Activated T-helper 1 cell treated with anti-CD3 and anti-CD28 coated beads, Interleukin-2, amount 50 U/mL, for 16 hours (primary cell): ENCODE results near the gene SURF6.
"Not testable (repeated sequence)": the region's sequence is repeated elsewhere in the genome, so short reads cannot be mapped to it uniquely, and the experiment has no call there.

Experiments used
- DNase-seq, 2 donors: peaks; one replicate each; pipeline ENCODE4 v3.0.0-alpha.2; 2020; ENCODE audit warnings: low read depth in 1 of 2, low spot score in 1 of 2

The SURF6 gene

DNA sequence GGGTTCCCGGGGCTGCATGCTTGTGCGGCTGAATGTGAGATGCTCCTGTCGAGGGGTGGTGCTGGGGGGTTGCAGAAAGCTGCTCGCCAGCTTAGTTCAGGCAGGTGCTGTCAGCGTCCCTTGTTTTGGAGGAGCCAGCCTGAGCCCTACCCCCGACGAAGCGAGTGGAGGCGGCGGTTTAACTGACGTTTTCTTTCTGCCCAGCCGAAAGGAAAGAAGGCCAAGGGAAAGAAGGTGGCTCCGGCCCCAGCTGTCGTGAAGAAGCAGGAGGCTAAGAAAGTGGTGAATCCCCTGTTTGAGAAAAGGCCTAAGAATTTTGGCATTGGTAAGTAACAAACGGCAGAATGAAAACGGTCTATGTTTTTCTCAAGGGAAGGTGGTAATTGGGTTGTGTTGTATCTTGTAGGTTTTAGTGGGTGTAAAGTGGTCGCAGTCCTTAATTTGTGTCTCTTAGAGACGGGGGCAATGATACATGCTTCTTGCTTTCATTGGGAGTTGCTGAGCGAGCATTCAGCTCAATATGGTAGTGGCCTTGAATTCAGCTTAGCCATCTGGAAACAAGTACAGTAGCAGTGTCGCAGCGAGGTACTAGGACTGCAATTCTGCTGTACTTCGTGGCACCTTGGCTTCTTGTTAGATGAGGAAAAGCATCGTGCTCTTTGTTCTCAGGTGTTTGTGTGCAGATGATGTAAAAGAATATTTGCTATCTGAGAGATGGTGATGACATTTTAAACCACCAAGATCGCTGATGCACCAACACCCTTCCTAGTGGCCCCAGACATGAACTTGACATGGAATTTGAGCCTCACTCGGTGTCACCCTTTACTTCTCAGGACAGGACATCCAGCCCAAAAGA lies 13.0 kb upstream of the SURF6 start:
- no peak for DNase-seq

DNA sequence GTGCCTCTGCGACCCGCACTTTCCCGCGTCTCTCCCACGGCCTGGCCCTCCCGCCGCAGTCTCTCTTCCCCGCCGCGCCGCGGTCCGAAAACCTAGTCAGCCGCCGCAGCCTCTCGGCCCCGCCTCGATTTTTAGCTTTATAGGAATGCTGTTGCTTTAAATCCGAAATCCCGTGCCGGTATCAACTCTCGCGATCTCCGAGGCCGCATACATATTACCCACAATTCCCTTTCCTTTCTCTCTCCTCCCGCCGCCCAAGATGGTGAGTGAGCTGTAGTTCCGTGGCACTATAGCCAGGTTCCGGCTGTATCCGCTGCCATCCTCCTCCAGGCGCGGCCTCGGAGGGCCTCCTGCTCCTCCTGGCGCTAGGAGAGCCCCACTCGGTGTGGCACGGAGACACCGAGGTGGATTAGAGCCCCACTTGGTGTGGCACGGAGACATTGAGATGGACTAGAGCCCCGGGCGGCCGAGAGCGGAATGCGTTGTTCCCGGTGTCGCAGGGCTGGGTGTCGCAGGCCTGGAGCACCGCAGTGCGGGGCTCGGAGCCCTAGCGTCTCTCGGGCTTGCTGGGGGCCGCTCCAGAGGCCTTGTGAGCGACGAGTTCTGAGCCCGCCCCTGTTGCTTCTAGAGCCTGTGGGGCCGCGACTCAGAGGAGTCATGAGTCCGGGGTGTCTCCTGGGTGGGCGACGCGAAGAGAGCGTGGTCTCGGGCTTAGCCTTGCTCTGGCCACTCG lies 12.2 kb upstream of the SURF6 start, which contains the start of the genes MED22 and RPL7A:
Gene MED22, minus strand, starts transcription at position 147 of the 733 bp plus-strand sequence. CDS start 1,469 bp downstream, outside the sequence.
Gene RPL7A, plus strand, starts transcription at position 234 of the 733 bp plus-strand sequence. Its CDS starts 26 bp downstream, at position 260.
- DNase-seq: peak; percentile 80 to 83

DNA sequence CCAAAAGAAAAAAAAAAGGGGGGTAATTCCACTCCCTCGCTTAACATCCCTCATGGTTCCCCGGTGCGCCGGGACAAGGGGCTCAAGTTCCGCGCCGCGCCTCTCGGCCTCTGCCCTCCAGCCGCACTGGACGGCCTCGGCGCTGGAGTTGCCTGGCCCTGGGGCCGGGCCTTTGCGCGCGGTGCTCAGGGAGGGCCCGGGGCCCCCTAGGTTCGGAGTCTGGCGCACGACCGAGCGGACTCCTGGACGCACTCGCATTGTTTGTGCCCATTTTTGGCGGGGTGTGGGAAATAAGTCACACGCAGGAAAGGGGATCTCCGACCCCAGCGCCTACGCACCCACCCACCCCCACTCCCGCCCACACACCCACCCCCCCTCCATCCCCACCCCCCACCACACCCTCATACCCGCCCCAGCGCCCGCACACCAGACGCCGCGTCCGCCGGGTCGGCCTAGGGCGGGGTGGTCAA lies 11.6 kb upstream of the SURF6 start:
- DNase-seq: no peak

DNA sequence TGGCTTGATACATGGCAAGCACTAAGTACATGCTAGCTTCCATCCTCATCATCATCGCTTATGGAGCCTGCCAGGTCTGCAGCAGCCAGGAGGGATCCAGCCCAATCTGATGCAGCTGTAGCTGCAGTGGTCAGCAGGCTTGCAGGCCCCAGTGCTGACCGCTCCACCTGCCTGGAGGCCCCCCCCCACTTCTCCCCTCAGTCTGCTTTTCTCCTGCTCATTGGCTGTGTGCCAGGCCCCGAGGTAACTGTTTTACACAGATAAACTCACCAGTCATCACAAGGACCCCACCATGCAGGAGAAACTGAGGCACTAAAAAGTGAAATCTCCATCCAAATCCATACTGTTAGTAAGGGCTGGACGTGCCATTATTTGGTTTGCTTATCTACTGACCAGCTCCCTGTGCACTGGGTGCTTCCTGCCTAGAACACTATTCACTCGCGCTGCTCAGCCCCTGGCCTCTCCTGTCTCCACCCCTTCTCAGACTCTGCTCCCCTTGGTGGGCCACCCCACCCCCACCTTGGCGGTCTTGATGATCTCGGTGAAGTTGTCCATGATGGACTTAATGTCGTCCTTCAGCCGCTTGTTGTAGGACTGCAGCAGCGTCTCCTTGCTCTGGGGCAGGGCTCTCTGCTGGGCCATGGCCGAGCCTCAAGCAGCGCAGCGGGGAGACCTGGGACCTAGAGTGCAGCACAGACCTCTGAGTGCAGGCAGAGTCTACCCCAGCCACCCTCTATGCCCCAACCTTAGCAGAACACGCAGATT lies 10.2 kb upstream of the SURF6 start:
- DNase-seq: no peak

DNA sequence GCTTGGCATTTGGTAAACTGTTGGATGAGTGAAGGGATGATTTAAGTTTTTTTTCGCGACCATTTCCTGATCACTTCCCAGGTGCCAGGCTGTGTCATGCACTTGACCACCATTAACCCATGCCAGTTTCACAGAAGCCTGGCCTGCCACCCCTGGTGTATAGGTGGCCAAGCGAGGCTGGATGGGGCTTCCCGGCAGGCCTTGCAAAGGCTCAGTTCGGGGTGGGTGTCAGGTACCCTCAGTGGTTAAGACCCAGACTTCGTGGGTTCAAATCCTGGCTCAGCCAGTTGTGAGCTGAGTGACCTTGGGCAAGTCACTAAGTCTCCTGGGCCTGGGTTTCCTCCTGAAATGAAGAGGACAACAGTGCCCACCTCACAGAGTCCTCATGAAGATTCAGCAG lies 9.6 kb upstream of the SURF6 start:
- no peak for DNase-seq

DNA sequence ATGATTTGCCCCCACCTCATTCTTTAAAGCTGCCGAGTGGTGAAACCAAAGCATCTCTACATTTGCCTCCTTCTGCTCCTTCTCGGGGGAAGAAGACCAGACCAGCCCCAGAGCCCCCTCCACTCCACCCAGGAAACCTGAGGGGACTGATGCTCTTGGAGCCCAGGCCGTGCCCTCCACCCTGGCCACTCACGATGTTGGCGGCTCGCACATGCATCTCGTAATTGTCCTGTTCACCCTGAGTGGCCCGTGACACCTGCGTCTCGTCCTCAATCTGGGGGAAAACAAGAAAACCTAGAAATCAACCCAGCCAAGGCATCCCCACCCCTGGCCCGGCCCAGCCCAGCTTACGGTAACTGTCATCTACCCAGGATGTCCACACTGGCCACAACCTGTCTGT lies 9.0 kb upstream of the SURF6 start:
- DNase-seq: no peak

DNA sequence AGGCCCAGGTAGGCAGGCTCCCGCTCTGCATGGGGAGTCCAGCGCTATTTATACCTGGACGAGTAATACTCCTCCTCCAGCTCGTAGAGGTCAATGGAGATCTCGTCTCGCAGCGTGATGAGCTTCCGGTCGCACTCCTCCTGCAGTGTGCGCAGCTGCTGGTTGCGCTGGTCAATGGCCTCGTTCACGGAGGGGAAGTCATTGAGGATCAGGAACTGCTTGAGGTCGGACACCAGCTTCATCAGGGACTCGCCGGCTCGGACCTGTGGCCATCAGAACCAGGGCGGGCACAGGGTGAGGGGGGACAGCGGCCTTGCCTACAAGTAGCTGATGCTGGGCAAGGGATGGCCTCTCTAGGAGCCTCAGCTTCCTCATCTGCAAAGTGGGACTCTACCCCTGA lies 8.1 kb upstream of the SURF6 start:
- DNase-seq: no peak

- DNase-seq: no peak
Measured at GRCh38 chr9:133342570-133342969, 6.6 kb upstream of the SURF6 start.

GRCh38 chr9:133342069-133342406 lies 6.0 kb upstream of the SURF6 start:
- no peak for DNase-seq

- DNase-seq: no peak
Measured at GRCh38 chr9:133341369-133342068, 5.5 kb upstream of the SURF6 start.

DNA sequence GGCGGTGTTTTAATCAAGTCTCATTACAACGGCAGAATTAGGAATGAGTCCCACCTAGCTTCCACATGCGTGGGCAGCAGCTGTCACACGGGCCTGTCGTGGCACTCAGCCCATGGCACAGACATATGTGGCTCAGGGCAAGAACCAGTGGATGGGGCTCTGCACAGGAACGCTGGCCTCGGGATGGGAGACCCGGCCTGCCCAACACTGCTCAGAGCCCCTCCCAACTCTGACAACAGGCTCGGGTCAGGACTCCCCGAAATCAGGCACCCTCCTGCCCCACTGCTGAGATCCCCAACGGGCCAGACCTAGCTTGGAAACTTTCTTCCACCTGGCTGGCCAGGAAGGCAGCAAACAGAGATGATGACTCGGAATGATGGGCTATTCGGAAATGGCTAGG lies 4.9 kb upstream of the SURF6 start:
- no peak for DNase-seq

- DNase-seq: no peak
Measured at GRCh38 chr9:133340256-133340655, 4.3 kb upstream of the SURF6 start.

GRCh38 chr9:133339641-133340040 lies 3.7 kb upstream of the SURF6 start:
- DNase-seq: no peak

DNA sequence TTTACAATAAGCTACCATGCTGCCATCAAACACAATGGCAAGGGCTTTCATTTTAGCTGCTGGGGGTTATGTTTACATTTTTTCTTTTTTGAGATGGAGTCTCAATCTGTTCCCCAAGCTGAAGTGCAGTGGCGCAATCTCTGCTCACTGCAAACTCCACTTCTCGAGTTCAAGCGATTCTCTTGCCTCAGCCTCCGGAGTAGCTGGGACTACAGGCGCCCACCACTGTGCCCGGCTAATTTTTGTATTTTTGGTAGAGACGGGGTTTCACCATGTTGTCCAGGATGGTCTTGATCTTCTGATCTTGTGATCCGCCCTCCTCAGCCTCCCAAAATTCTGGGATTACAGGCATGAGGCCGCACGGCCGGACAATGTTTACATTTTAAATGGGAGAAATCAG lies 1.1 kb downstream of the SURF6 start:
- not testable (repeated sequence) for DNase-seq

GRCh38 chr9:133334161-133334560 lies 1.8 kb downstream of the SURF6 start:
- no peak for DNase-seq

- DNase-seq: no peak
Measured at GRCh38 chr9:133333566-133333965, 2.4 kb downstream of the SURF6 start.

GRCh38 chr9:133333011-133333410 lies 3.0 kb downstream of the SURF6 start:
- no peak for DNase-seq

- no peak for DNase-seq
Measured at GRCh38 chr9:133332381-133332730, 3.6 kb downstream of the SURF6 start.

- no peak for DNase-seq
Measured at GRCh38 chr9:133331641-133332380, 4.2 kb downstream of the SURF6 start.

DNA sequence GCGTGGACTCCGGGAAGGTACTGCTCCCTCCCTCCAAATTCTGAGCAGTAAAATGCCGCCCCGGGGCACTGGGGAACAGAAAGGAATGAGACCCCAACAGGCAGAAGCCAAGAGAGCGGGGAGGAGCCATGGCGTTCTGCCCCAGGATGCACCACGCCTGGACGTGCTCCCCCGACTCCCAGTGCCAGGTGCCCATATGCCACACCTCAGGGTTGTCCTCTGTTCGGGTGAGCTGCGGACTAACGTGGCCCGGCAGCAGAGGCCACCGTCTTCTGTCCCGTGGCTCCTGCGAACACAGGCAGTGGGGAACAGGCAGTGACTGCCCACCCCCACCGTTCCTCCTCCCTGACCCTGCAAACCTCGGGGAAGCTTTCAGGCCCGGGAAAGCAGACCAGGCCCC lies 4.8 kb downstream of the SURF6 start:
- no peak for DNase-seq
